NB4 (cell line): Measurements from ENCODE around the gene TNKS1BP1.

ENCODE experiments used
- CTCF ChIP-seq: IDR thresholded peaks from one replicate; pipeline ENCODE4 v1.5.1; 2012; ENCODE audit warnings: low read depth, low read length
- POLR2A ChIP-seq: IDR thresholded peaks from 2 replicates; pipeline ENCODE4 v1.6.1; 2011; ENCODE audit warnings: mild to moderate bottlenecking; ENCODE audit not compliant: insufficient read length; ENCODE audit errors: extremely low read depth

DNA sequence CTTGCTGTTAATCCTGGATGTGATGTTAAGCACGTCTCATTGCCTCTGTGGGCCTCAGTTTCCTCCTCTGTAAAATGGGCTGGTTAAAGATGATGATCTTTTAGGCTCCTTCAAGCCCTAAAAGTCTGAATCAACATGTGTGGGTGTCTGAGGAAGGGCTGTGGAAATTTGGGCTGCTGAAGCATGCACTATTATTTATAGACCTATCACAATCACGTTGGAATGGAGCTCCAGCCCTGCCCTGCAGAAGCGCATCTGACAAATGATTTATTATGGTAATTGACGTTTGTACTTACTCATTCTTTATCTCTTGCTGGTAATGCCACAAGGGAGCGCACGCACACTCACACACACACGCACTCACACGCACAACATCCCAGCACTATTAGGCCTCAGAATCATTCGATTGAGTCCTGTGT lies 33.8 kb upstream of the TNKS1BP1 start:
- no peak for TF ChIP-seq CTCF
- no peak for TF ChIP-seq POLR2A
